GM21381 (cell line): Measurements from ENCODE around the gene MEGF6.

Source experiments
- ATAC-seq: cut with Tn5 transposase; IDR thresholded peaks from one replicate; pipeline ENCODE4 v1.9.1; 2021; ENCODE audit warnings: mild to moderate bottlenecking, moderate library complexity; ENCODE audit not compliant: unreplicated experiment

Gene MEGF6

GRCh38 chr1:3491291-3492246 lies 119.7 kb downstream of the MEGF6 start:
- no peak for ATAC-seq

- no peak for ATAC-seq
Measured at GRCh38 chr1:3490046-3490745, 121.1 kb downstream of the MEGF6 start.

- ATAC-seq = no peak
Measured at GRCh38 chr1:3488432-3488831, 122.9 kb downstream of the MEGF6 start.

GRCh38 chr1:3485016-3485415 lies 126.3 kb downstream of the MEGF6 start:
- ATAC-seq = no peak

- ATAC-seq = no peak
Measured at GRCh38 chr1:3483801-3484444, 127.4 kb downstream of the MEGF6 start.

- no peak for ATAC-seq
Measured at GRCh38 chr1:3483380-3483779, 127.9 kb downstream of the MEGF6 start.

- no peak for ATAC-seq
Measured at GRCh38 chr1:3482378-3482849, 128.9 kb downstream of the MEGF6 start.

- no peak for ATAC-seq
Measured at GRCh38 chr1:3481836-3482375, 129.4 kb downstream of the MEGF6 start.

- no peak for ATAC-seq
Measured at GRCh38 chr1:3481046-3481445, 130.3 kb downstream of the MEGF6 start.

GRCh38 chr1:3480369-3480719 lies 131.0 kb downstream of the MEGF6 start:
- ATAC-seq = no peak

- no peak for ATAC-seq
Measured at GRCh38 chr1:3479511-3480368, 131.6 kb downstream of the MEGF6 start.

- ATAC-seq = no peak
Measured at GRCh38 chr1:3478187-3478586, 133.1 kb downstream of the MEGF6 start.

- no peak for ATAC-seq
Measured at GRCh38 chr1:3477241-3477995, 133.9 kb downstream of the MEGF6 start.

- ATAC-seq = no peak
Measured at GRCh38 chr1:3476666-3477065, 134.6 kb downstream of the MEGF6 start.

GRCh38 chr1:3475839-3476573 lies 135.3 kb downstream of the MEGF6 start:
- ATAC-seq = no peak

GRCh38 chr1:3474421-3474820 lies 136.9 kb downstream of the MEGF6 start:
- no peak for ATAC-seq

GRCh38 chr1:3474016-3474415 lies 137.3 kb downstream of the MEGF6 start:
- no peak for ATAC-seq

- ATAC-seq = no peak
Measured at GRCh38 chr1:3473381-3473844, 137.9 kb downstream of the MEGF6 start.

GRCh38 chr1:3472906-3473305 lies 138.4 kb downstream of the MEGF6 start:
- no peak for ATAC-seq
